ENCODE measurements around the gene MAPK10. TPM values are rescaled to one million over a fixed set of nuclear protein-coding genes. Genes with fewer than 3 reads are reported as not detected.

MAPK10 gene
- total and polyA plus RNA-seq, 2 donors (not counting 3 experiments of a cell fraction or from before 2014, with no cell fraction given), result 0.17 TPM; not detected in 1

GRCh38 chr4:86261636-86262035 is 98.2 kb downstream of the MAPK10 start:
- ChIA-PET CTCF (no interaction called here), POLR2A (no interaction called here)
- H3K79me2 ChIP-seq (ENCODE audit: control insufficient read depth, insufficient read depth, low read length), result no peaks in the 10 kb centered on the region
- H3K4me3 ChIP-seq (replicated peaks in 1 of 3; ENCODE audit: insufficient read depth in 1 of 3, low read depth in 1 of 3, low read length in 3 of 3), result no peak overlapping the region
- peaks cover 1 to 3% of the 10 kb centered on the region in 2 experiments for H3K27me3 ChIP-seq (ENCODE audit: control insufficient read depth in 2 of 2, insufficient read depth in 2 of 2, low read length in 2 of 2)
- H3K9me3 ChIP-seq (replicated peaks; ENCODE audit: control insufficient read depth, insufficient read depth, low read length), result no peaks in the 10 kb centered on the region
- no peak overlapping the region for H3K9ac ChIP-seq (replicated peaks; ENCODE audit: extremely low read depth, insufficient read depth, low read length)
- no peak overlapping the region for H2AFZ ChIP-seq (ENCODE audit: low read depth, low read length)
- FAIRE-seq, result no peak
- no TSS peak for BruUV-seq (replicated peaks)
- H3K9me1 ChIP-seq (replicated peaks; ENCODE audit: control insufficient read depth, extremely low read depth, insufficient read depth, low read length), result no peaks in the 10 kb centered on the region
- intact Hi-C loops (cut with micrococcal nuclease) (no loop called here), dilution Hi-C loops (cut with MboI; ENCODE audit: extremely low pct_ligation_motif_present, low sequenced_read_pairs) (no loop called here)
- no peak overlapping the region for H3K27ac ChIP-seq (ENCODE audit: insufficient read depth, low read depth, low read length)
- TF ChIP-seq JUN (IDR thresholded peaks at IDR 0.05; ENCODE audit: borderline replicate concordance, insufficient read depth, insufficient read length, low read depth) (no peak), EZH2 (IDR thresholded peaks at IDR 0.05; ENCODE audit: borderline replicate concordance, low read depth, low read length, severe bottlenecking) (no peak), POLR2AphosphoS5 (IDR thresholded peaks at IDR 0.05; ENCODE audit: insufficient read depth, low read depth, low read length) (no peak), FOS (IDR thresholded peaks at IDR 0.05; ENCODE audit: borderline replicate concordance, insufficient read depth, low read length) (no peak), GATA2 (IDR thresholded peaks at IDR 0.05; ENCODE audit: insufficient read depth, insufficient read length, low read depth, low read length) (no peak), MYC (IDR thresholded peaks at IDR 0.05; ENCODE audit: low read depth, low read length) (no peak), POLR2A (IDR thresholded peaks at IDR 0.05; ENCODE audit: low read depth, low read length) (no peak), MAX (IDR thresholded peaks at IDR 0.05; ENCODE audit: insufficient read depth, insufficient read length) (no peak)
- H4K20me1 ChIP-seq (replicated peaks; ENCODE audit: control insufficient read depth, extremely low read depth, insufficient read depth, low read length), result no peaks in the 10 kb centered on the region
- no peaks in the 10 kb centered on the region for H3K36me3 ChIP-seq (ENCODE audit: control insufficient read depth in 2 of 2, extremely low read depth in 1 of 2, insufficient read depth in 2 of 2, low read length in 2 of 2)
- H3K4me2 ChIP-seq (ENCODE audit: insufficient read depth, low read length), result no peak overlapping the region
- no peaks in the 10 kb centered on the region for H3K4me1 ChIP-seq (ENCODE audit: control insufficient read depth, extremely low read depth, insufficient read depth, low read length)
- DNase-seq (ENCODE audit: low read depth, low spot score), result no peak

- no peak for FAIRE-seq
- H3K79me2 ChIP-seq (ENCODE audit: control insufficient read depth, insufficient read depth, low read length), result no peaks in the 10 kb centered on the region
- intact Hi-C loops (cut with micrococcal nuclease), result no loop called here
- H3K4me1 ChIP-seq (ENCODE audit: control insufficient read depth, extremely low read depth, insufficient read depth, low read length), result no peaks in the 10 kb centered on the region
- no peak overlapping the region for H3K9ac ChIP-seq (replicated peaks; ENCODE audit: extremely low read depth, insufficient read depth, low read length)
- no peaks in the 10 kb centered on the region for H4K20me1 ChIP-seq (replicated peaks; ENCODE audit: control insufficient read depth, extremely low read depth, insufficient read depth, low read length)
- no peaks in the 10 kb centered on the region for H3K9me3 ChIP-seq (replicated peaks; ENCODE audit: control insufficient read depth, insufficient read depth, low read length)
- H2AFZ ChIP-seq (ENCODE audit: low read depth, low read length), result no peak overlapping the region
- ChIA-PET CTCF (interaction anchor here (1.3 kb wide), 1 partner anchor 18 kb away, joined by 5 read pairs; no protein-coding TSS in a partner anchor), POLR2A (no interaction called here)
- no TSS peak for BruUV-seq (replicated peaks)
- TF ChIP-seq POLR2AphosphoS5 (IDR thresholded peaks at IDR 0.05; ENCODE audit: insufficient read depth, low read depth, low read length) (no peak), MAX (IDR thresholded peaks at IDR 0.05; ENCODE audit: insufficient read depth, insufficient read length) (no peak), FOS (IDR thresholded peaks at IDR 0.05; ENCODE audit: borderline replicate concordance, insufficient read depth, low read length) (no peak), JUN (IDR thresholded peaks at IDR 0.05; ENCODE audit: borderline replicate concordance, insufficient read depth, insufficient read length, low read depth) (no peak), POLR2A (IDR thresholded peaks at IDR 0.05; ENCODE audit: low read depth, low read length) (no peak), MYC (IDR thresholded peaks at IDR 0.05; ENCODE audit: low read depth, low read length) (no peak), EZH2 (IDR thresholded peaks at IDR 0.05; ENCODE audit: borderline replicate concordance, low read depth, low read length, severe bottlenecking) (no peak), CTCF (IDR thresholded peaks at IDR 0.05; ENCODE audit: extremely low read depth in 1 of 2, insufficient read depth in 1 of 2, low read depth in 1 of 2, low read length in 2 of 2) (no peak), GATA2 (IDR thresholded peaks at IDR 0.05; ENCODE audit: insufficient read depth, insufficient read length, low read depth, low read length) (no peak)
- H3K4me2 ChIP-seq (ENCODE audit: insufficient read depth, low read length), result no peak overlapping the region
- no peak overlapping the region for H3K27ac ChIP-seq (ENCODE audit: insufficient read depth, low read depth, low read length)
- no peak for DNase-seq (ENCODE audit: low read depth, low spot score)
- H3K27me3 ChIP-seq (ENCODE audit: control insufficient read depth in 2 of 2, insufficient read depth in 2 of 2, low read length in 2 of 2), result peaks cover 1 to 3% of the 10 kb centered on the region in 2 experiments
- H3K9me1 ChIP-seq (replicated peaks; ENCODE audit: control insufficient read depth, extremely low read depth, insufficient read depth, low read length), result no peaks in the 10 kb centered on the region
- H3K36me3 ChIP-seq (ENCODE audit: control insufficient read depth in 2 of 2, extremely low read depth in 1 of 2, insufficient read depth in 2 of 2, low read length in 2 of 2), result no peaks in the 10 kb centered on the region
- H3K4me3 ChIP-seq (replicated peaks in 1 of 3; ENCODE audit: insufficient read depth in 1 of 3, low read depth in 1 of 3, low read length in 3 of 3), result no peak overlapping the region
- dilution Hi-C loops (cut with MboI; ENCODE audit: extremely low pct_ligation_motif_present, low sequenced_read_pairs), result no loop called here
Observed at GRCh38 chr4:86256086-86256485, 103.8 kb downstream of the MAPK10 start.

All from endothelial cell of umbilical vein (primary cell).